SH-SY5Y (cell line): ENCODE measurements around the gene HK2.

Source experiments
- GATA2 ChIP-seq: IDR thresholded peaks from 2 replicates; pipeline ENCODE4 v1.6.1; 2011; ENCODE audit warnings: mild to moderate bottlenecking, low read depth, low read length
- GATA3 ChIP-seq: IDR thresholded peaks from 2 replicates; pipeline ENCODE4 v1.6.1; 2011; ENCODE audit warnings: low read depth, mild to moderate bottlenecking, low read length, moderate library complexity

DNA sequence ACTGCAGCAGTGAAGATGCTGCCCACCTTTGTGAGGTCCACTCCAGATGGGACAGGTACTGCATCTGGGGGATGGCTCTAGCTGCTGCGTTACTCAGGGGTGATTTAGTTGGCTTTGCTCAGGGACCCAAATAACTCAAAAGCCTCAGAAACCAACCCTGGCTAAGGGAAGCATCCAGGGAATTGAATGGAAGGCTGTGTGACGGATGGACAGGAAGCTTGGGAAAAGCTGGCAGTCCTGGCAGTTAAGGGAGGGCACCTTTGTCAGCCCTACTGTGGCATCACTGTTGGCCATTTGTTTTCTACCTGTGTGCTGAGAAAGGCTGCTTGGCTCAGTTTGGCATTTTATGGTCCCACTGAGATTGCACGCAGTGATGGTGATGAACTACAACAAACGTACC lies 20.5 kb downstream of the HK2 start:
- no peak for TF ChIP-seq GATA2
- no peak for TF ChIP-seq GATA3
